ACC112 (cell line): ENCODE measurements around the gene ANKS1B.

Experiments used
- H2AFZ ChIP-seq: fragments of 200-600 bp; sonication (generic); one replicate; pipeline ENCODE4 v1.6.0; 2017; ENCODE audit warnings: antibody characterized with exemption, low read length; ENCODE audit not compliant: unreplicated experiment
- H3K27ac ChIP-seq: fragments of 200-600 bp; sonication (generic); 2 replicates; pipeline ENCODE4 v1.5.1; 2014; ENCODE audit warnings: low read depth, mild to moderate bottlenecking, antibody characterized with exemption, low read length, moderate library complexity
- H3K27me3 ChIP-seq: fragments of 200-600 bp; sonication (generic); 2 replicates; pipeline ENCODE4 v1.6.1; 2014; ENCODE audit warnings: mild to moderate bottlenecking, antibody characterized with exemption, low read length, moderate library complexity, mixed read lengths; ENCODE audit not compliant: insufficient read depth
- H3K36me3 ChIP-seq: fragments of 200-600 bp; sonication (generic); 2 replicates; pipeline ENCODE4 v1.6.1; 2016; ENCODE audit warnings: mild to moderate bottlenecking, antibody characterized with exemption, low read length, moderate library complexity, mixed read lengths; ENCODE audit not compliant: insufficient read depth
- H3K4me1 ChIP-seq: fragments of 200-600 bp; sonication (generic); one replicate; pipeline ENCODE4 v1.6.1; 2016; ENCODE audit warnings: low read length, mixed read lengths; ENCODE audit not compliant: insufficient read depth, unreplicated experiment, control insufficient read depth
- H3K4me3 ChIP-seq: fragments of 200-600 bp; sonication (generic); 2 replicates; pipeline ENCODE4 v1.5.1; 2014; ENCODE audit warnings: mild to moderate bottlenecking, low read depth, low read length
- H3K79me2 ChIP-seq: fragments of 200-600 bp; sonication (generic); one replicate; pipeline ENCODE4 v1.6.0; 2016; ENCODE audit warnings: low read length; ENCODE audit not compliant: control insufficient read depth, unreplicated experiment, insufficient read depth

Gene ANKS1B

DNA sequence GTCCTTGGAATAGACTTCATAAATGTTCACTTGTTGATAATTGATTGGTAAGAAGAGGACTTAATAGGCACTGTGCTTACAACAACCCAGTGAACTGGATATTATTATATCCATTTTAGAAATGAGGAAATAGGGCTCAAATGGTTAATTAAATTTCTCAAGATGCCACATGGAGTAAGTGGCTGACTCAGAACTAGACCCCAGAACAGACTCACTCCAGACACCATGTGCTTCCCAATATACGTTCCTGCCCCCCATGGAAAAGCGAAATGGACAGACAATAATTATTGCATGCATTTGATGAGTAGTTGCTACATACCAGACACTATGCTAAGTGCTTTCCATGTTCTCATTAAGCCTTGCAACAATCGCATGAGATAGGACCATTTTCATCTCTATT lies 895 bp upstream of the ANKS1B start:
- Histone ChIP-seq H3K79me2 (no peaks in the 10 kb centered on the region), H3K36me3 (no peaks in the 10 kb centered on the region), H3K4me1 (peaks cover 8% of the 10 kb centered on the region), H2AFZ (peak overlapping the region; percentile 85), H3K27ac (no peak overlapping the region), H3K27me3 (peaks cover 7% of the 10 kb centered on the region; the same call in 1 of the 2 replicates), H3K4me3 (peak overlapping the region; percentile 78)

GRCh38 chr12:99985129-99985570 lies 414 bp upstream of the ANKS1B start:
- peak overlapping the region; percentile 9; the same call in 1 of the 2 replicates for H3K27ac ChIP-seq
- peaks cover 8% of the 10 kb centered on the region for H3K4me1 ChIP-seq
- H3K36me3 ChIP-seq: no peaks in the 10 kb centered on the region
- no peaks in the 10 kb centered on the region for H3K79me2 ChIP-seq
- H3K27me3 ChIP-seq: peaks cover 7% of the 10 kb centered on the region; the same call in 1 of the 2 replicates
- H3K4me3 ChIP-seq: peak overlapping the region; percentile 78
- H2AFZ ChIP-seq: peak overlapping the region; percentile 85

- Histone ChIP-seq H2AFZ (no peak overlapping the region), H3K4me1 (peaks cover 8% of the 10 kb centered on the region), H3K4me3 (peak overlapping the region; percentile 88), H3K27me3 (peaks cover 7% of the 10 kb centered on the region; the same call in 1 of the 2 replicates), H3K27ac (no peak overlapping the region), H3K79me2 (no peaks in the 10 kb centered on the region), H3K36me3 (no peaks in the 10 kb centered on the region)
Measured at GRCh38 chr12:99983456-99984258, 1.1 kb downstream of the ANKS1B start.

- no peak overlapping the region for H3K27ac ChIP-seq
- H3K27me3 ChIP-seq: peaks cover 7% of the 10 kb centered on the region; the same call in 1 of the 2 replicates
- H2AFZ ChIP-seq: no peak overlapping the region
- H3K79me2 ChIP-seq: no peaks in the 10 kb centered on the region
- peaks cover 8% of the 10 kb centered on the region for H3K4me1 ChIP-seq
- H3K4me3 ChIP-seq: no peak overlapping the region
- H3K36me3 ChIP-seq: no peaks in the 10 kb centered on the region
Measured at GRCh38 chr12:99981639-99982190, 3.0 kb downstream of the ANKS1B start.

GRCh38 chr12:99979471-99979870 lies 5.3 kb downstream of the ANKS1B start:
- Histone ChIP-seq H3K4me3 (no peak overlapping the region), H3K4me1 (no peaks in the 10 kb centered on the region), H3K27me3 (peaks cover 7% of the 10 kb centered on the region; the same call in 1 of the 2 replicates), H2AFZ (no peak overlapping the region), H3K36me3 (no peaks in the 10 kb centered on the region), H3K27ac (no peak overlapping the region), H3K79me2 (no peaks in the 10 kb centered on the region)

GRCh38 chr12:99978152-99978551 lies 6.6 kb downstream of the ANKS1B start:
- Histone ChIP-seq H3K4me1 (no peaks in the 10 kb centered on the region), H3K36me3 (no peaks in the 10 kb centered on the region), H3K27me3 (peaks cover 5% of the 10 kb centered on the region; the same call in 1 of the 2 replicates), H2AFZ (no peak overlapping the region), H3K79me2 (no peaks in the 10 kb centered on the region), H3K4me3 (no peak overlapping the region), H3K27ac (no peak overlapping the region)

GRCh38 chr12:99977550-99977949 lies 7.2 kb downstream of the ANKS1B start:
- Histone ChIP-seq H3K4me1 (no peaks in the 10 kb centered on the region), H3K27me3 (no peaks in the 10 kb centered on the region), H3K79me2 (no peaks in the 10 kb centered on the region), H3K36me3 (no peaks in the 10 kb centered on the region), H3K4me3 (no peak overlapping the region), H2AFZ (no peak overlapping the region), H3K27ac (no peak overlapping the region)

- Histone ChIP-seq H3K79me2 (no peaks in the 10 kb centered on the region), H2AFZ (no peak overlapping the region), H3K27ac (no peak overlapping the region), H3K36me3 (no peaks in the 10 kb centered on the region), H3K4me3 (no peak overlapping the region), H3K27me3 (no peaks in the 10 kb centered on the region), H3K4me1 (no peaks in the 10 kb centered on the region)
Measured at GRCh38 chr12:99976762-99977161, 8.0 kb downstream of the ANKS1B start.

GRCh38 chr12:99975321-99975720 lies 9.4 kb downstream of the ANKS1B start:
- Histone ChIP-seq H2AFZ (no peak overlapping the region), H3K79me2 (no peaks in the 10 kb centered on the region), H3K36me3 (no peaks in the 10 kb centered on the region), H3K27ac (no peak overlapping the region), H3K4me1 (no peaks in the 10 kb centered on the region), H3K27me3 (no peaks in the 10 kb centered on the region), H3K4me3 (no peak overlapping the region)

DNA sequence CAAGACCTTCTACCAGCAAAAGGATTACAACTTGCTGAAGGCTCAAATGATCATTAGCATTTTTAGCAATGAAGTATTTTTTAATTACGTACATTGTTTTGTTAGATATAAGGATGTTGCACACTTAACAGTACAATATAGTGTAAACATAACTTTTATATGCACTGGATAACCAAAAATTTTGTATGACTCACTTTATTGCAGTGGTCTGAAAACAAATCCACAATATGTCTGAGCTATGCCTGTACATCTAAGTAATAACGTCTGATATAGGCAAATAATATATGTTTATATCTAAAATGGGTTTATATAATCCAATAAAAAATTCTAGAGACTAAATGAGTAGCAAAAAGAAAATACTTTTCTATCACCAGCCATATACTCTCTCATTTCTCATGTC lies 10.6 kb downstream of the ANKS1B start:
- Histone ChIP-seq H3K36me3 (no peaks in the 10 kb centered on the region), H2AFZ (no peak overlapping the region), H3K79me2 (no peaks in the 10 kb centered on the region), H3K27me3 (no peaks in the 10 kb centered on the region), H3K4me1 (no peaks in the 10 kb centered on the region), H3K27ac (no peak overlapping the region), H3K4me3 (no peak overlapping the region)

GRCh38 chr12:99966429-99966828 lies 18.3 kb downstream of the ANKS1B start:
- H3K27me3 ChIP-seq: no peaks in the 10 kb centered on the region
- no peaks in the 10 kb centered on the region for H3K79me2 ChIP-seq

More at GRCh38 chr12:99966429-99966828, 18.3 kb downstream of the ANKS1B start:
- H3K27ac ChIP-seq: no peak overlapping the region
- no peak overlapping the region for H3K4me3 ChIP-seq
- no peak overlapping the region for H2AFZ ChIP-seq
- no peaks in the 10 kb centered on the region for H3K36me3 ChIP-seq
- no peaks in the 10 kb centered on the region for H3K4me1 ChIP-seq
